D721Med (cell line): ENCODE measurements around the gene ERC2.

ENCODE experiments used
- DNase-seq: peaks from one replicate; pipeline ENCODE4 v3.0.0; 2011; ENCODE audit warnings: low spot score; ENCODE audit not compliant: insufficient read length
- FAIRE-seq: peaks from 2 replicates; lab custom pipeline; 2011; peaks lifted over from hg19 to GRCh38; lab: Jason Lieb, UNC
- CTCF ChIP-seq: IDR thresholded peaks from 2 replicates; pipeline ENCODE4 v1.5.1; 2012; ENCODE audit warnings: mild to moderate bottlenecking, control low read depth; ENCODE audit not compliant: insufficient read depth; ENCODE audit errors: missing control alignments

The ERC2 gene

GRCh38 chr3:56119575-56120349 lies 348.5 kb downstream of the ERC2 start:
- DNase-seq (no peak), FAIRE-seq (no peak)
- TF ChIP-seq CTCF = no peak

- DNase-seq (no peak), FAIRE-seq (no peak)
- TF ChIP-seq CTCF = no peak
Measured at GRCh38 chr3:56118968-56119367, 349.3 kb downstream of the ERC2 start.

- DNase-seq (no peak), FAIRE-seq (no peak)
- no peak for TF ChIP-seq CTCF
Measured at GRCh38 chr3:56115698-56116097, 352.6 kb downstream of the ERC2 start.

GRCh38 chr3:56115199-56115598 lies 353.1 kb downstream of the ERC2 start:
- no peak for FAIRE-seq
- DNase-seq = no peak
- no peak for TF ChIP-seq CTCF

GRCh38 chr3:56113908-56114307 lies 354.4 kb downstream of the ERC2 start:
- DNase-seq = no peak
- FAIRE-seq = no peak
- no peak for TF ChIP-seq CTCF

- FAIRE-seq (no peak), DNase-seq (no peak)
- no peak for TF ChIP-seq CTCF
Measured at GRCh38 chr3:56113231-56113630, 355.0 kb downstream of the ERC2 start.

GRCh38 chr3:56111606-56112304 lies 356.5 kb downstream of the ERC2 start:
- FAIRE-seq (no peak), DNase-seq (no peak)
- no peak for TF ChIP-seq CTCF
